SH-SY5Y (cell line): ENCODE data around the gene ZBTB20.

Source experiments
- GATA2 ChIP-seq: IDR thresholded peaks from 2 replicates; pipeline ENCODE4 v1.6.1; 2011; ENCODE audit warnings: mild to moderate bottlenecking, low read depth, low read length
- GATA3 ChIP-seq: IDR thresholded peaks from 2 replicates; pipeline ENCODE4 v1.6.1; 2011; ENCODE audit warnings: low read depth, mild to moderate bottlenecking, low read length, moderate library complexity

GRCh38 chr3:114428044-114428595 lies 719.0 kb downstream of the ZBTB20 start:
- TF ChIP-seq GATA2 (no peak), GATA3 (no peak)
